Activated naive CD8-positive, alpha-beta T cell treated with anti-CD3 and anti-CD28 coated beads, Interleukin-2, amount 50 U/mL, for 24 hours (primary cell): Measurements from ENCODE around the gene ASB5.

Experiments
- ATAC-seq: fragments of 150-1000 bp; cut with Tn5 transposase; one replicate; pipeline ENCODE4 v1.10.0; 2021
- DNase-seq: peaks from one replicate; pipeline ENCODE4 v3.0.0; 2021
- H3K27ac Mint-ChIP-seq: one replicate; pipeline ENCODE4 v1.8.0; 2021; ENCODE audit warnings: mild to moderate bottlenecking, mixed read lengths
- H3K27me3 Mint-ChIP-seq: one replicate; pipeline ENCODE4 v1.8.0; 2021; ENCODE audit warnings: mixed read lengths
- H3K36me3 Mint-ChIP-seq: one replicate; pipeline ENCODE4 v1.8.0; 2021; ENCODE audit warnings: low read depth, mixed read lengths
- H3K4me1 Mint-ChIP-seq: one replicate; pipeline ENCODE4 v1.8.0; 2021; ENCODE audit warnings: mixed read lengths
- H3K4me3 Mint-ChIP-seq: one replicate; pipeline ENCODE4 v1.8.0; 2021; ENCODE audit warnings: mild to moderate bottlenecking, moderate library complexity, mixed read lengths
- H3K9me3 Mint-ChIP-seq: one replicate; pipeline ENCODE4 v1.8.0; 2021; ENCODE audit warnings: mixed read lengths

Gene ASB5

DNA sequence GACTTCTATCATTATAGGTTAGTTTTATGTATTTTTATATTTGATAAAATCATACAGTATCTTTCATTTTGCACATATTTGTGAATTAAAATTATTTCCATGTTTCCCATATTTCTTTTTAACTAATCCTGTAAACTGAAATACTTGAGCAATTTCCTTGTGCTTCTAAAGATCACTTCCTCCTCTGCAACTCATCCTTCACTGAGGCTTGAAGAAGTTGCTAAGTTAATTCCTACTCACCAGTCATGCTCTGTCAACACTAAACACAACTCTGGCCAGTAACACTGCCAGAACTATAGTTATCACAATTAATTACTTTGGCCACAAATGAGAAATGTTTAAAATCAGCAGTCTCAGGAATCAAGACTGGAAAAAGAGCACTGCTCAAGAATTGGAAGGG is 80.4 kb downstream of the ASB5 start:
- DNase-seq (no peak), ATAC-seq (no peak)
- Mint-ChIP-seq H3K4me1 (peaks cover 28% of the 10 kb centered on the region), H3K36me3 (no peaks in the 10 kb centered on the region), H3K9me3 (no peaks in the 10 kb centered on the region), H3K27me3 (peaks cover 46% of the 10 kb centered on the region), H3K4me3 (no peak overlapping the region), H3K27ac (no peak overlapping the region)

DNA sequence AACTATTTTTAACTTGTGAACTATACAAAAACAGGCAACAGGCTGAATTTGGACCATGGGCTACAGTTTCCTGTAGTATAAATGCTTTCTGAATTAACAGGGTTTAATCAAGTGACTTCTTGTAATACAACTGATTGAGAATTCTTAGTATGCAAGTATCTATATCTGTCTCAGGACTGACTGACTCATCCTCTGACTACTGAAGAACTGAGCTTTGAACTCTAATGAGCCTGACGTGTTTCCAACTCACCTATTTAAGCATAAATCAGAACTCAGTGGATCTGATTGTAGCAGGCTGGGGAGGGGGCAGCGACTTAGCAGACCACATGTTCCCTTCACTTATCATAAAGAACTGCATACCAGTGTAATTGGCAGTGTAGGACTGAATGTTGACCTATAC is 81.4 kb downstream of the ASB5 start:
- Mint-ChIP-seq H3K36me3 (no peaks in the 10 kb centered on the region), H3K27me3 (peaks cover 47% of the 10 kb centered on the region), H3K4me3 (no peak overlapping the region), H3K9me3 (no peaks in the 10 kb centered on the region), H3K27ac (no peak overlapping the region), H3K4me1 (peaks cover 20% of the 10 kb centered on the region)
- ATAC-seq: peak; percentile 90
- DNase-seq: no peak

DNA sequence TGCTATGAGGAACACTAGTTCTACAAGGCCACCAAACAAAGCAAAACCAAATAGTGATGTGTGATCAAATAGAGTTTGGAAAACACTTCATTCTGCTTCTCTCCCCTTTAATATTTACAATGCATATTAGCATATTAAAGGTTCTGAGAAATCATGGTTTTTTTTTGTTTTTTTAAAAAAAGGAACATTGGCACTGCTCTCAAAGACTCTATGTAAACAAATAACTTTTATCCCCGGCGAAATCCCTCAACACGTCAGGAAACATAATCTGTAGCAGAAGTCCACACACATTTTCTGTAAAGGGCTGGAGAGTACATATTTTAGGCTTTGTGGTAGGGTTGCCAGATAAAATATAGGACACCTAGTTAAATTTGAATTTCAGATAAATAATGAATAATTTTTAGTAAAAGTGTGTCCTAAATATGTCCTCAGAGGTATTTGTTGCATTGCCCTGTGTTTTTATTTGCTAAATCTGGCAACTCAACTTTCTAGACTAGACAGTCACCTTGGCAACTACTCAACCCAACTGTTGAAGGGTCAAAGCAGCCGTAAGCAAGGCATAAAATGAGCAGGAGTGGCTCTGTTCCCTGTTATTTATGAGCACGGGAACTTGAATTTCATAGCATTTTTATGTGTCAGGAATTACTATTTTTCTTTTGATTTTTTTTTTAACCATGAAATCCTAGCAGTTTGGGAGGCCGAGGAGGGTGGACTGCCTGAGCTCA is 82.2 kb downstream of the ASB5 start:
- Mint-ChIP-seq H3K36me3 (no peaks in the 10 kb centered on the region), H3K4me3 (no peak overlapping the region), H3K9me3 (no peaks in the 10 kb centered on the region), H3K27ac (no peak overlapping the region), H3K4me1 (peaks cover 16% of the 10 kb centered on the region), H3K27me3 (peaks cover 39% of the 10 kb centered on the region)
- DNase-seq (no peak), ATAC-seq (no peak)

DNA sequence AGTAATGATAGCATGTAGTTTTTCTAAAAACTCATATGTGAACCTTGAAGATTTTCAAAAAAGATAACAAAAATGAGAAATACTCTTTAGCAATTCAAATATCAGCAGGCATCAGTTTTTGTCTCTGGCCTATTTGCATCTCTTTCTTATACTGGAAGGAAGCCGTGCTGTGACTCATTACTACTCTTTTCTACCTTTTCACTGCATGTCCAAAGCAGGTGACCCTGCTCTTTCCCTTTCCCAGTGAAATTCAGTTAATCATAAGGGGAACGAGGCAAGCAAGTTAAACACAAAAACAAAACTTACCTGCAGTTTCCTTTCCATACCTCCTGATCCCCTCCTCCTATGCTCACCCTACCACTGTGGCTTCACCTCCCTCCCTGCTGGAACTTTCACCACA is 83.0 kb downstream of the ASB5 start:
- DNase-seq (no peak), ATAC-seq (no peak)
- Mint-ChIP-seq H3K27me3 (peaks cover 32% of the 10 kb centered on the region), H3K4me1 (peaks cover 16% of the 10 kb centered on the region), H3K27ac (no peak overlapping the region), H3K36me3 (no peaks in the 10 kb centered on the region), H3K9me3 (no peaks in the 10 kb centered on the region), H3K4me3 (no peak overlapping the region)

DNA sequence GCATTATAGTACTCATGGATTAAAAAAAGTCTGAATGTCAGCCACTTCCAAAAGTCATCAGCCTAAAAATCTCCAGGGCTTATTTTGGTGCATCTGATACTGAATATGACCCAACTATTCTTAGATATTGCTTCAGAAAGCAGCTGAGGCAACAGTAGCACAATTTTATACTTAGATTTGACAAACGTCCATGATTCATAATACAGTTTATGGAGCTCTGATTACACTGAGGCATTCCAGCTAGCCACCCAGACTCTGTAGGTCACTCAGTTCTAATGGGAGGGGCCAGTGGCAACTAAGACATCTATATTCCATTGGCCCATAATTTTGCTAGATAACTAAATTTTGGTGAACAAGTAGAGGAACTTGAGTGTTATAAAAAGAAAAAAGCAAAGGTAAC is 84.0 kb downstream of the ASB5 start:
- Mint-ChIP-seq H3K4me3 (no peak overlapping the region), H3K27ac (no peak overlapping the region), H3K27me3 (peaks cover 28% of the 10 kb centered on the region), H3K4me1 (peaks cover 16% of the 10 kb centered on the region), H3K9me3 (no peaks in the 10 kb centered on the region), H3K36me3 (no peaks in the 10 kb centered on the region)
- no peak for ATAC-seq
- DNase-seq: no peak
